GM12874 (cell line): ENCODE measurements around the gene MAZ.

ENCODE experiments used
- TF ChIP-seq, protein P1 (sequence below): IDR thresholded peaks from 2 replicates; pipeline ENCODE4 v1.5.1; 2011; ENCODE audit warnings: low read depth, mild to moderate bottlenecking, control low read depth, low read length, moderate library complexity; ENCODE audit not compliant: insufficient read depth

MAZ gene

GRCh38 chr16:29854520-29855100 is 48.3 kb downstream of the MAZ start:
- TF ChIP-seq, protein P1, sequence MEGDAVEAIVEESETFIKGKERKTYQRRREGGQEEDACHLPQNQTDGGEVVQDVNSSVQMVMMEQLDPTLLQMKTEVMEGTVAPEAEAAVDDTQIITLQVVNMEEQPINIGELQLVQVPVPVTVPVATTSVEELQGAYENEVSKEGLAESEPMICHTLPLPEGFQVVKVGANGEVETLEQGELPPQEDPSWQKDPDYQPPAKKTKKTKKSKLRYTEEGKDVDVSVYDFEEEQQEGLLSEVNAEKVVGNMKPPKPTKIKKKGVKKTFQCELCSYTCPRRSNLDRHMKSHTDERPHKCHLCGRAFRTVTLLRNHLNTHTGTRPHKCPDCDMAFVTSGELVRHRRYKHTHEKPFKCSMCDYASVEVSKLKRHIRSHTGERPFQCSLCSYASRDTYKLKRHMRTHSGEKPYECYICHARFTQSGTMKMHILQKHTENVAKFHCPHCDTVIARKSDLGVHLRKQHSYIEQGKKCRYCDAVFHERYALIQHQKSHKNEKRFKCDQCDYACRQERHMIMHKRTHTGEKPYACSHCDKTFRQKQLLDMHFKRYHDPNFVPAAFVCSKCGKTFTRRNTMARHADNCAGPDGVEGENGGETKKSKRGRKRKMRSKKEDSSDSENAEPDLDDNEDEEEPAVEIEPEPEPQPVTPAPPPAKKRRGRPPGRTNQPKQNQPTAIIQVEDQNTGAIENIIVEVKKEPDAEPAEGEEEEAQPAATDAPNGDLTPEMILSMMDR, result no peak

DNA sequence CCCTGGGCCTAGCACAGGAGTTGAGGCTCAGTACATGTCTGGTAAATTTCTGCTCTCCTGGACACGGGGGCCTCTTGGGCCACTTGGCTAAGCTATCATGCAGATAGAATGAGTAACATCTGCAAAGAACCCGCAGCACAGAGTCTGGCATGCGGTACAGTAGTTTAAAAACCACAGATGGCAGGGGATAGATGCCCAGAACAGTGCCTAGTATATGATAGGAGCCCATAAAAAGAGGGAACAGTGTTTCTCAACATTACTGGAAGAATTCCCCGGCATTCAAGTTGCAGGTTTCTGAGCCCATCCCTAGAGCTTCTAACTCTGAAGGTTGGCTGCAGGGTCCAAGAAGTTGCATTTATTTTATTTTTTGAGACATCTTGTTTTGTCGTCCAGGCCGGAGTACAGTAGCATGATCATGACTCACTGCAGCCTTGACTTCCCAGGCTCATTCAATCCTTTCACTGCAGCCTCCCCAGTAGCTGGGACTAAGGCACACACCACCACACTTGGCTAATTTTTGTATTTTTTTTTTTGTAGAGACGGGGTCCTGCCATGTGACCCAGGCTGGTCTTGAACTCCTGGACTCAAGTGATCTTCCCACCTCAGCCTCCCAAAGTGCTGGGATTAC is 50.9 kb downstream of the MAZ start:
- TF ChIP-seq, protein P1, result no peak

DNA sequence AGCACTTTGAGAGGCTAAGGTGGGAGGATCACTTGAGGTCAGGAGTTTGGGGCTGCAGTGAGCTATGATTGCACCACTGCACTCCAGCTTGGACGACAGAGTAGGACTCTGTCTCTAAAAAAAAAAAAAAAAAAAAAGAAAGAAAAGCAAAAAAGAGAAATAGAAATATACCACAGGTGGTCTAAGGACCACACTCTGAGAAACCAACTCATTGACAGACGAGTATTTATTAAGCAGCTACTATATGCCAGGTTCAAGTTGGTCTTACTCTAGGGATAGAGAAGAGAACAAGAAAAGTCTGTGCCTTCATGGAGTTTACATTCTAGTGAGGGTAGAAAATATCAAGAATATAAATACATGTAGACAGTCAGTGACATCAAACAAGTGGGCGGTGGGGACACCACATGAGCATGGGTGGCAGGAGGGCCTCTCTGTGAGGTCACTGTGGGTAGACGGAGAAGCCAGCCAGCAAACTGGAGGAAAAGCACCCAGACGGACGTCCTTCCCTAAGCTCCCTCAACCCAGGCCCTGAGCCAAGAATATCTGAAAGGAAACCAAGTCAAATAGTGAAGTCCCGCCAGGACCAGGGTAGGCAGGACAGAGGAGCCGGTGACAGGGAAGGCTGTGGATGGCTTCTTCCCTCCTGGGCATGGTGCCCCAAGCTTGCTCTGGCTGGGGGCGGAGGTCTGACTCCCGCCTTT is 52.0 kb downstream of the MAZ start:
- TF ChIP-seq, protein P1, result no peak

- TF ChIP-seq, protein P1, result no peak
Measured at GRCh38 chr16:29858974-29859373, 52.6 kb downstream of the MAZ start.

GRCh38 chr16:29860218-29860617 is 53.9 kb downstream of the MAZ start:
- TF ChIP-seq, protein P1, result no peak
